Measurements from ENCODE around the gene ADAMTS17.

Gene ADAMTS17

GRCh38 chr15:100108846-100109245 is 232.9 kb downstream of the ADAMTS17 start:
- no peak for DNase-seq (ENCODE audit: low read depth)
- H3K4me3 ChIP-seq (ENCODE audit: low read depth, low read length): no peak overlapping the region

DNA sequence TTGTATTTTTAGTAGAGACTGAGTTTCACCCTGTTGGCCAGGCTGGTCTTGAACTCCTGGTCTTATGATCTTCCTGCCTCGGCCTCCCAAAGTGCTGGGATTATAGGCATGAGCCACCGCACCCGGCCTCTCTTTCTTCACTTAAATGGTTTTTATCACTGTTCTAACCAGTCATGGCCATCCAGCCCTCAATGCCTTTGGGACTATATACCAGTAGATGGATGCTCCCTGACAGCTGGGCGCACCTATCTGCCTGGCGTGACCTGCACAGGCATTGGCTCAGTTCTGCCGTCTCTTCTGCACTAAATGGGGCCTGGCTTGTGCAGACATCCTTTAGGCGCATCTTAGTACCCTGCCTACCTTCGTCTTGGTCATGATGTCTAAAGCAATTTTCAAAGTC is 233.4 kb downstream of the ADAMTS17 start:
- H3K4me3 ChIP-seq (ENCODE audit: low read depth, low read length): no peak overlapping the region
- DNase-seq (ENCODE audit: low read depth): no peak

GRCh38 chr15:100107606-100108225 is 234.1 kb downstream of the ADAMTS17 start:
- no peak for DNase-seq (ENCODE audit: low read depth)
- no peak overlapping the region for H3K4me3 ChIP-seq (ENCODE audit: low read depth, low read length)

DNA sequence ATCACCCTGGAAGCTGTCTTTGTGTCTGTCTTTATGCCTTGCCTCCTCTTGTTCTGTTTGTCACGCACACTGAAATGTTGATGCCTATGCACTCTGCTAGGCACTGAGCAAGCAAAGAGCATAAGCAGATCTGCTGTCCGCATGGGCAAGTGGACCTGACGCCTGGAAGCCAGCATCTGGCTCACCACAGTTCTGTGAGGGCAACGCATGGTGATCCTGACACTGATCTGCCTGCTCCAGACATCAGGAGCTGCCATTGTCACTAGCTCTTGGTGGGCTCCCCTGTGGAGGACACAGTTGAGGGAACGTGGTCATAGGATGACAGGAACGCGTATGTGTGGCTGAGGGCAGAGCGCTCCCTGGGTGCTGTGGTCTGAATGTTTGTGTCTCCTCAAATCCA is 234.6 kb downstream of the ADAMTS17 start:
- no peak for DNase-seq (ENCODE audit: low read depth)
- H3K4me3 ChIP-seq (ENCODE audit: low read depth, low read length): no peak overlapping the region

- no peak for DNase-seq (ENCODE audit: low read depth)
- no peak overlapping the region for H3K4me3 ChIP-seq (ENCODE audit: low read depth, low read length)
Measured at GRCh38 chr15:100106732-100107131, 235.0 kb downstream of the ADAMTS17 start.

DNA sequence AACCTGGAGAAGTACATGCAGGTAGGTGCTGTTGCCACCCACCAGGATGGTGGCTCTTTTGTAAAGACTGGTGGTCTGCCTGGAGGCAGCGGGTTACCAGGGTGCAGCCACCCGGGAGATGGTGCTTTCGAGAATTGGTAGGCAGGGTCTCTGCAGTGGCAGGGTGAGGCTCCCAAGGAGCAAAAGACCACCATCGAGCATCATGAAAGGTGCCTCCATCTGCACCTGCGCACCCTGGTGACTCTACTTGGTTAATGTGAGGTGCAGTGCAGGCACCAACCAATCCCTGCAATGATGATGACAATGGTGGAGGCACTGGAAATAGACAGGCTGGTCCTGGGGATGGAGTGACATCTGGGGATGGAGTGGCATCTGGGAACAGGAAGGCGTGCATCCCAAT is 236.7 kb downstream of the ADAMTS17 start:
- DNase-seq (ENCODE audit: low read depth): no peak
- H3K4me3 ChIP-seq (ENCODE audit: low read depth, low read length): no peak overlapping the region

DNA sequence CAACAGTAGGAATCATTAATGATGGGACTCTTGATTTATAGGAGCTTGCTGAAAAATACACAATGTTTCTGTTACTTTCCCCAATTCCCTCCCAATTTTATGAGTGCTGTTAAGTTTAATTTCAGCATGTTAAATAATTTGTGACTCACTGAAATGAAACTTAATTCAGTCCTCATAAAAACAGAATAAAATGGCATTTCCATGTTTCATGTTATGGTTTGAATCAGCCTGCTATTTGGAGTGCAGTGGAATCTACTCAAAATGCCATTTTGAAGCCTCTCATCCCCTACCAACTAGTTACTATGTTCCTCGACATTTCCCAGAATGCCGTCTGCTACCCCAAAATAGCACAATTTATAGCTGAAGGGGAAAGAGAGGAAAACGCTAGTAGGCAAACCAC is 237.5 kb downstream of the ADAMTS17 start:
- no peak for DNase-seq (ENCODE audit: low read depth)
- no peak overlapping the region for H3K4me3 ChIP-seq (ENCODE audit: low read depth, low read length)

DNA sequence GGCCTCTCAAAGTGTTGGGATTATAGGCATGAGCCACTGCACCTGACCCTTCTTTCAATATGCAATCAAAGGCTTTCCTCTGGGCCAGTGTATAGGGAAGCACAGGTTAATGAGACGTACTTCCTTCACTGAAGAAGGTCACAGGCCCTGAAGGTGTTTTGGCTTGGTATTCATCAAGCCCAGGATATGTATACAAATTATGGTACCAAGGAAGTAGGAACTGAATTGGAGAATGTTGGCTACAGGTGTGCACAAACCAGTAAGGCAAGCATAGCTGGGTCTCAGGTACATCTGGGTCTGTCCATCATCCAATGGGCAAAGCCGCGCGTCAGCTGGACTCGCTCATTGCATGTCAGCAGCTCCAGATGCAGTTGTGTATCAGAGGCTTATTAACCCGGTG is 237.9 kb downstream of the ADAMTS17 start:
- H3K4me3 ChIP-seq (ENCODE audit: low read depth, low read length): no peak overlapping the region
- no peak for DNase-seq (ENCODE audit: low read depth)

DNA sequence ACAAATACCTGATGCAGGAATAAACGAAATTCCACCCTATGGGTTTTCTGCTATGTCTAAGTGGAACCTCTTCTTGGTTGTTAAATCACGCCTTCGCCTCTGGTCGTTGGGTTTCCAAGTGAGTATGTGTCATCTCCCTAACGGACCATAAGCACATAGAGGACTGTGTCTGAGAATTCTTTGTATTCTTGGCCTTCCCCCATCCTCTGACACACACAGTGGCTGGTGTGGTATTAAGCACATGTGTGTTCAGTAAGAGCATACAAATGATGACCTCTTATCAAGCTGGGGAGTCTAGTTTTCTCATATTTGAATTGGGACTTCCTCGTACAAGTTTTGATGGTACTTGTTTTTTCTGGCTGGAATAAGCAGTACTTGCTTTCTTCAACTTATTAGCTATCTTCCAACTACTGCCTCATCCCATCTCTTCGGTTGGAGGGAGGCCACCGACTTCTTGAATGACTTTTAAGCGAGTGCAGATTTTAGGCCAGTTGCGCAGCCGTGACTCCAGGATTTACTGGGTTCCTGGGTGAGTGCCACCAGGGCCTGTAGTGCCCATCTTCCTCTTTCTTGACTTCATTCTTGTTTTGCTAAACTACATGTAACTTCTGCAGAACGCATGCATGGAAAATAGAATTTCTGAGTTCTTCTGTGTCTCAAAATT is 240.2 kb downstream of the ADAMTS17 start:
- DNase-seq (ENCODE audit: low read depth): no peak
- H3K4me3 ChIP-seq (ENCODE audit: low read depth, low read length): no peak overlapping the region

GRCh38 chr15:100100926-100101325 is 240.8 kb downstream of the ADAMTS17 start:
- no peak overlapping the region for H3K4me3 ChIP-seq (ENCODE audit: low read depth, low read length)
- DNase-seq (ENCODE audit: low read depth): no peak

- DNase-seq (ENCODE audit: low read depth): no peak
- H3K4me3 ChIP-seq (ENCODE audit: low read depth, low read length): no peak overlapping the region
Measured at GRCh38 chr15:100099976-100100375, 241.8 kb downstream of the ADAMTS17 start.

GRCh38 chr15:100098705-100099104 is 243.1 kb downstream of the ADAMTS17 start:
- H3K4me3 ChIP-seq (ENCODE audit: low read depth, low read length): no peak overlapping the region
- DNase-seq (ENCODE audit: low read depth): no peak

GRCh38 chr15:100097342-100098127 is 244.2 kb downstream of the ADAMTS17 start:
- no peak for DNase-seq (ENCODE audit: low read depth)

DNA sequence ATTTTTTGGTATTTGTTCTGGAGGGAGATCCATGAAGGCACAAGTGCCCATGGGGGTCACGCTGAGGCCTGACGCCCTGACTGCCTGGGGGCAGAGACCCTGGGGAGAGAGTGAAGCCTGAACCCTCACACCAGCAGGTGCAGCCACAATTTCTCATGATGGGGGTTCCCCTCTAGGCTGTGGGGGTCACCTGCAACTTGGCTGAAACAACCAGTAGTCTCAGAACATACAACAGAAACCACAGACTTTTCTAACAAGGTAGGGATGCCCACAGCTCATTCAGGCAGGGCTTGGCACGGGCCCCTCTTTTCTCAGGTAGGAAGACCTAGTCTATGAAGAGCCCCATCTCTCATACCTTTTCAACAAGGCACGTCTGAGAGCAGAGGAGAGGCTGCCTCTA is 245.1 kb downstream of the ADAMTS17 start:
- no peak for DNase-seq (ENCODE audit: low read depth)
- no peak overlapping the region for H3K4me3 ChIP-seq (ENCODE audit: low read depth, low read length)

More at GRCh38 chr15:100097342-100098127, 244.2 kb downstream of the ADAMTS17 start:
- H3K4me3 ChIP-seq (ENCODE audit: low read depth, low read length): no peak overlapping the region

- no peak for DNase-seq (ENCODE audit: low read depth)
- H3K4me3 ChIP-seq (ENCODE audit: low read depth, low read length): no peak overlapping the region
Measured at GRCh38 chr15:100096248-100096600, 245.6 kb downstream of the ADAMTS17 start.

DNA sequence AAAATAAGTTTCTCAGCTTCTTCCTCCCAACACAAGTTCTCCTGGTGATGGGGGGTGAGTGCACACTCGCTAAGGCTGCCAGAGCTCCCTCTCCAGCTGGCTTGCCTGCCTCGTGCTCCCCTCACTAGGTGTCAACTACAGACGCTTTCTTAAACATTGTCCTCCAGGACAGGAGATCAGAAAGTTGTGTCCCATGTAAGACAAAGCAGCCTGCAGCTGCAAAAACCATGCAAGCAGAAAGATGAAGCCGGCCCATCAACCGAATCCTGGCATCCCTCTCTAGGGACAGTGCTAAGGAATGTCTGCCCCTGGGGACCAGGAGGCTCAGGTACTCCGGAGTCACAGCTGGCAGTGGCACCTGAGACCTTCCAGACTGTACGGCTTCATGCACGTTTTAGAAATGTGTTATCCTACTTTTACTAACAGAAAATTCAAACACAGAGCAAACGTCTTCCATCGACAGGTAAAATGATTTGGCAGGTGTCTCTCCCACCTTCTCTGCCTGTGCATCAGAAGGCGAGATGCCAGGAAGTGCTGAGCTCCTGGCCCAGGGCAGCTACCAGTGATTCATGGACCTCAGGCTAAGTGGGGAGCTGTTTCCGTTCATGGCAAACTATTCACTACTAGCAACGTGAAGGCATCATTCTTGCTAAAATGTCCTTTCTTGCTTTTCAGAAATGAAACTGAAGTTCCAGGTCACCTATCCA is 246.1 kb downstream of the ADAMTS17 start:
- H3K4me3 ChIP-seq (ENCODE audit: low read depth, low read length): no peak overlapping the region
- no peak for DNase-seq (ENCODE audit: low read depth)

GRCh38 chr15:100094127-100094510 is 247.7 kb downstream of the ADAMTS17 start:
- no peak overlapping the region for H3K4me3 ChIP-seq (ENCODE audit: low read depth, low read length)
- no peak for DNase-seq (ENCODE audit: low read depth)

GRCh38 chr15:100093211-100094126 is 248.3 kb downstream of the ADAMTS17 start:
- no peak for DNase-seq (ENCODE audit: low read depth)
- no peak overlapping the region for H3K4me3 ChIP-seq (ENCODE audit: low read depth, low read length)

DNA sequence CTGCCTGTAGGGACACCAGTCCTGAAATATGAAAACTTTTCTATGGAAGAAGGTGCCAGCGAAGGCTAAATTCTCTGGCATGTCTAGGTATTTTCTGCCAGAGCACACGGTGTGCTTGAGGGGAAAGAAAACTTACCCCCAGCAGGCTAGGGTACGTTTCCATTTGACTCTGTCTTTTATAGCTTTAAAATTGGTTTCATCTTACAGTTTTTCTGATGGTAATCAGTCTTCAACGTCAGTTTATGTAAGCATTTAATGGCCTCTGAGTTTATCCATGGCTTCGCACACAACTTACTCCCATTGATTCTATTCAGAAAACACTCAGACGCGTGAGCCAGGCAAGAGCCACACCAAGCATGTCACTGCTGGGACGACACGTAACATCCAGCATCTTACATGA is 249.7 kb downstream of the ADAMTS17 start:
- H3K4me3 ChIP-seq (ENCODE audit: low read depth, low read length): no peak overlapping the region
- DNase-seq (ENCODE audit: low read depth): no peak

Measured in skeletal muscle cell (primary cell).